ENCODE data around the gene ABHD17A. TPM values are rescaled to one million over a fixed set of nuclear protein-coding genes. Genes with fewer than 3 reads are reported as not detected.
A peak's percentile ranks its signal among the peaks of the same experiment; 100 is the strongest.

ABHD17A gene
- total RNA-seq, 2 experiments from 2014 or later = 108 to 110 TPM

- POLR2A ChIA-PET = no interaction called here
Measured at GRCh38 chr19:1867349-1867724, 18.0 kb downstream of the ABHD17A start.

GRCh38 chr19:1866693-1867348 is 18.5 kb downstream of the ABHD17A start:
- Mint-ChIP-seq H3K4me1 (ENCODE audit: low read depth) (peaks cover 8% of the 10 kb centered on the region), H3K27me3 (no peaks in the 10 kb centered on the region), H3K36me3 (peaks cover 4% of the 10 kb centered on the region), H3K4me3 (no peak overlapping the region), H3K27ac (peak overlapping the region; percentile 65), H3K9me3 (no peaks in the 10 kb centered on the region)
- no peak for DNase-seq
- ChIA-PET CTCF (interaction anchor here (0.6 to 2.7 kb wide), 4 partner anchors 10 to 57 kb away, joined by 3 to 19 read pairs (median 3); no protein-coding TSS in a partner anchor), POLR2A (interaction anchor here (2.8 kb wide), 1 partner anchor 9 kb away, joined by 19 read pairs; no protein-coding TSS in a partner anchor)
- intact Hi-C loops (cut with micrococcal nuclease) = no loop called here

More at GRCh38 chr19:1867349-1867724, 18.0 kb downstream of the ABHD17A start:
- peaks cover 4% of the 10 kb centered on the region for H3K36me3 Mint-ChIP-seq
- H3K4me3 Mint-ChIP-seq = no peak overlapping the region
- H3K27ac Mint-ChIP-seq = peak overlapping the region; percentile 65
- intact Hi-C loops (cut with micrococcal nuclease) = no loop called here
- H3K27me3 Mint-ChIP-seq = no peaks in the 10 kb centered on the region
- H3K9me3 Mint-ChIP-seq = no peaks in the 10 kb centered on the region
- CTCF ChIA-PET = interaction anchor here (1.1 kb wide), 1 partner anchor 9 kb away, joined by 3 read pairs; no protein-coding TSS in a partner anchor
- peaks cover 8% of the 10 kb centered on the region for H3K4me1 Mint-ChIP-seq (ENCODE audit: low read depth)
- DNase-seq = no peak

- intact Hi-C loops (cut with micrococcal nuclease) = loop anchor here (2.0 kb wide), 1 partner anchor 17 kb away; no protein-coding TSS in a partner anchor
- H3K4me1 Mint-ChIP-seq (ENCODE audit: low read depth) = peaks cover 21% of the 10 kb centered on the region
- no peak for DNase-seq
Measured at GRCh38 chr19:1865172-1866010, 19.9 kb downstream of the ABHD17A start.

DNA sequence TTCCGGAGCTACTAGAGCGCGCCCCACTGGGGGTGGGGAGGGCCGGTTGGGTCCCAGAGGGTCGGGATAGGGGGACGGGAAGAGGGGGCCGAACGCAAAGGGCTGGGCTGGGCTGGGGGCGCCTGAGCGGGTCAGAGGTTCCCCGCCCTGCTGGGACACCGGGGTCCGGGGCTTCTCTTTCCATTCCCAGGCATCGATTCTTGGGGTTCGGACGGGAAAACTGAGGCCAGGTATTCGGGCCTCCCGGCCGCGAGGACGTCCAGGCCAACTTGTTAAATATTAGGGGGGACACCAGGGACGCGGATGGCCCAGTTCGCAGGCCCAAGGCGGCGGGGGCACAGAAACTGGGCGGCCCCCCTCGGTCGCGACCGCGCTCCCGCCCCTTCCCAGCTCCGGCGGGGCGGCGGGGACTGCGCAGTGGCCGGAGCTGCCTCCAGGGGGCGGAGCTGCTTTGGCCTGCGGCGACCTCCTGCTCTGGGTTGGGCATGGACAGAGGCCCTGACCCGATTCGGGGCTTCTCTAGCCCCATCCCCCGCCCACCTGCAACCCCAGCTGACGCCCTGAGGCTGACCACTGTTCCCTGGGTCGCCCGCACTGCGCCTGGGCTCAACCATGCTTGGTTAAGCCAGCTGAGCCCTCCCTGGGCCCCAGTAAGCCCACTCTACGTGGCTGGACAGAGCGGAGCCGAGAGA is 20.7 kb downstream of the ABHD17A start:
- no peaks in the 10 kb centered on the region for H3K9me3 Mint-ChIP-seq
- ChIA-PET CTCF (interaction anchor here (0.9 to 2.7 kb wide), 12 partner anchors 9 to 78 kb away, joined by 3 to 19 read pairs (median 4); no protein-coding TSS in a partner anchor), POLR2A (interaction anchor here (0.6 to 2.8 kb wide), 5 partner anchors 11 to 598 kb away, joined by 3 to 19 read pairs (median 3); no protein-coding TSS in a partner anchor)
- H3K36me3 Mint-ChIP-seq = no peaks in the 10 kb centered on the region
- peak overlapping the region; percentile 80 for H3K27ac Mint-ChIP-seq
- H3K4me1 Mint-ChIP-seq (ENCODE audit: low read depth) = peaks cover 28% of the 10 kb centered on the region
- DNase-seq = peak; percentile 78
- intact Hi-C loops (cut with micrococcal nuclease) = loop anchor here (1.0 to 2.0 kb wide), 3 partner anchors 12 to 41 kb away; partner anchors contain the start of genes ADAT3 and SCAMP4
- peak overlapping the region; percentile 75 for H3K4me3 Mint-ChIP-seq
- no peaks in the 10 kb centered on the region for H3K27me3 Mint-ChIP-seq

More at GRCh38 chr19:1865172-1866010, 19.9 kb downstream of the ABHD17A start:
- ChIA-PET POLR2A (interaction anchor here (0.6 to 2.8 kb wide), 4 partner anchors 10 to 599 kb away, joined by 3 to 19 read pairs (median 4); no protein-coding TSS in a partner anchor), CTCF (interaction anchor here (0.6 to 2.7 kb wide), 12 partner anchors 10 to 187 kb away, joined by 3 to 19 read pairs (median 4); no protein-coding TSS in a partner anchor)
- Mint-ChIP-seq H3K27ac (peak overlapping the region; percentile 80), H3K27me3 (no peaks in the 10 kb centered on the region), H3K9me3 (no peaks in the 10 kb centered on the region), H3K4me3 (peak overlapping the region; percentile 75), H3K36me3 (peaks cover 3% of the 10 kb centered on the region)

DNA sequence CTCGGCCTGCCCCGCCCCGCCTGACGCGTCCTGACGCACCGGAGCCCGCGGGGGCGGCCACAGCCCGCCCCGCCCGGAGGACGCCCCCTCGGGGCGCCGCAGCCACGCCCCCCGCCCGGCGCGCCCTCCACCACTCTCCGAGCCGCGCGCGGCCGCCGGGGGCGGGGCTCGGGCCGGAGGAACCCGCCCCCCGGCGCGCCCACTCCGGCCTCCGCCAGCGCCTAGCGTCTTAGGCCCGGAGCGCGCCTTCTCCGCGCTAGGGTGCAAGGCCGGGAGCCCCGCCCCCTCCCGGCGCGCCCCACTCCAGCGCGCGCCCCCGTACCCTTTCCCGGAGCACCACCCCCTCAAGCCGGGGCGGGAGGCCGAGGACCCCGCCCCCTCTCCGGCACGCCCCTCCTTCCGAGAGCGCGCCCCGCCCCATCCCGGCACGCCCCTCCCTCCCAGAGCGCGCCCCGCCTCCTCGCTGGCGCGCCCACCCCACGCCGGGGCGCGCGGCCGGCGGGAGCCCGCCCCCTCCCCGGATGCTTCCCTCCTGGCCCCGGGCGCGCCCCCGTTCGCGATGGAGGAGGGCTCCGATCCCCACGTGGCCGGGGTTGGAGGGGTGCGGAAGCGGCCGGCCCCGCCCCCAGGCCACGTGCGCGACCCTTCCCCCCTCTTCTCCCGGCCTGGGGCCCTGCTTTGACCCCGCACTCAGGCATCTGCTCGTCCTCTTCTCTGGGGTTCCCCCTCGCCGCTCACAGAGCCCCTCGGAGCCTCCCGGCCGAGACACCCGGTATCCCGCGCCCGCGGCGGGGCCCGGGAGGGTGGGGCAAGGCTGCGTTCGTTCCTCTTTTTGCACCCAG is 21.4 kb downstream of the ABHD17A start:
- intact Hi-C loops (cut with micrococcal nuclease) = loop anchor here (1.0 to 2.0 kb wide), 3 partner anchors 12 to 41 kb away; partner anchors contain the start of genes ADAT3 and SCAMP4
- Mint-ChIP-seq H3K4me1 (ENCODE audit: low read depth) (peaks cover 32% of the 10 kb centered on the region), H3K36me3 (no peaks in the 10 kb centered on the region), H3K27me3 (no peaks in the 10 kb centered on the region), H3K27ac (peak overlapping the region; percentile 69), H3K9me3 (no peaks in the 10 kb centered on the region), H3K4me3 (peak overlapping the region; percentile 75)
- CTCF ChIA-PET = interaction anchor here (0.9 to 2.7 kb wide), 12 partner anchors 9 to 79 kb away, joined by 3 to 19 read pairs (median 4); no protein-coding TSS in a partner anchor
- POLR2A ChIA-PET = interaction anchor here (0.9 to 2.8 kb wide), 4 partner anchors 12 to 598 kb away, joined by 3 to 19 read pairs (median 4); no protein-coding TSS in a partner anchor
- peak; percentile 94 for DNase-seq

DNA sequence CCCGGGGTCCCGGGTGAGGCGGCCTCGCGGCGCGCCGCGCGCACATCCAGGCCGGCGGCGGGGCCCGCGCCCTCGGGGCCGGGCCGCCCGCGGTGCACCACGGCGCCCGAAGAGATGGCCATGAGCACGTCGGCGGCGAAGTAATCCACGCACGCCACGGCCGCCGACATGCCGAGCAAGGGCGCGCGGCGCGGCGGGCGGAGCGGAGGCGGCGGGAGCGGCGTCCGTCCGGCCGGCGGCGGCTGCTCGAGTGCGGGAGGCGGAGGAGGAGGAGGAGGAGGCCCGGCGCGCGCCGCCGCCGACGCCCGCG is 22.0 kb downstream of the ABHD17A start, which contains the start of gene KLF16:
Gene KLF16, minus strand, starts transcription at position 252 of the 310 bp plus-strand sequence. Its CDS starts 82 bp downstream, at position 170.
- Mint-ChIP-seq H3K4me1 (ENCODE audit: low read depth) (peaks cover 36% of the 10 kb centered on the region), H3K27me3 (no peaks in the 10 kb centered on the region), H3K36me3 (no peaks in the 10 kb centered on the region), H3K9me3 (no peaks in the 10 kb centered on the region), H3K27ac (peak within 1 kb of the TSS; percentile 88), H3K4me3 (peak within 1 kb of the TSS; percentile 93)
- intact Hi-C loops (cut with micrococcal nuclease) = no loop called here
- ChIA-PET POLR2A (no interaction called here), CTCF (no interaction called here)
- DNase-seq = no peak

GRCh38 chr19:1862424-1863327 is 22.6 kb downstream of the ABHD17A start:
- H3K27ac Mint-ChIP-seq = peak overlapping the region; percentile 88
- H3K27me3 Mint-ChIP-seq = no peaks in the 10 kb centered on the region
- ChIA-PET POLR2A (no interaction called here), CTCF (no interaction called here)
- H3K9me3 Mint-ChIP-seq = no peaks in the 10 kb centered on the region
- H3K36me3 Mint-ChIP-seq = no peaks in the 10 kb centered on the region
- peak; percentile 61 for DNase-seq
- H3K4me1 Mint-ChIP-seq (ENCODE audit: low read depth) = peaks cover 38% of the 10 kb centered on the region
- H3K4me3 Mint-ChIP-seq = peak overlapping the region; percentile 93
- intact Hi-C loops (cut with micrococcal nuclease) = no loop called here

- no peaks in the 10 kb centered on the region for H3K36me3 Mint-ChIP-seq
- ChIA-PET POLR2A (no interaction called here), CTCF (no interaction called here)
- intact Hi-C loops (cut with micrococcal nuclease) = no loop called here
- no peak for DNase-seq
- H3K27ac Mint-ChIP-seq = peak overlapping the region; percentile 88
- peaks cover 38% of the 10 kb centered on the region for H3K4me1 Mint-ChIP-seq (ENCODE audit: low read depth)
- no peaks in the 10 kb centered on the region for H3K27me3 Mint-ChIP-seq
- peak overlapping the region; percentile 93 for H3K4me3 Mint-ChIP-seq
- H3K9me3 Mint-ChIP-seq = no peaks in the 10 kb centered on the region
Measured at GRCh38 chr19:1862068-1862423, 23.2 kb downstream of the ABHD17A start.

DNA sequence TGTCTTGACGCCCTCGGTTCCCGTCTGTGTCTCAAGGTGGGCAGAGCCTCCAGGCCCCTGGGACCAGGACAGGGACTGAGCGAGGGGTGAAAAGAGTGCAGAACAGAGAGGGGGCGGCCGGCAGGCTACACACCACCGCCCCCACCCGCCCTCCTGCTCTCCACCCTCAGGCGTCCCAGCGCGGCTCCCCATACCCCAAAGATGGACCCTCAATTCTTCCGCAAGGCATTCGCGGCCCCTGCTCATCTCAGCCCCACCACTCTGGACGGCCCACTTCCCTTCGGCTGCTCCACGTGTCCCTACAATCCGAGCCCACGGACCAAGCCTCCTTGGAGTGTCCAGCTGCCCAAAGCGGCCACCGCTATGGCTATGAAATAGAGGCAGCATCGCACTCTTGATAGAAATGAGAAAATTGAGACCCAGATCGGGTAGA is 23.7 kb downstream of the ABHD17A start:
- intact Hi-C loops (cut with micrococcal nuclease) = no loop called here

GRCh38 chr19:1860821-1861598 is 24.3 kb downstream of the ABHD17A start:
- peaks cover 38% of the 10 kb centered on the region for H3K4me1 Mint-ChIP-seq (ENCODE audit: low read depth)
- no peak for DNase-seq
- no peak overlapping the region for H3K27ac Mint-ChIP-seq
- ChIA-PET CTCF (no interaction called here), POLR2A (no interaction called here)
- H3K4me3 Mint-ChIP-seq = peak overlapping the region; percentile 93
- no peaks in the 10 kb centered on the region for H3K36me3 Mint-ChIP-seq
- H3K9me3 Mint-ChIP-seq = no peaks in the 10 kb centered on the region
- intact Hi-C loops (cut with micrococcal nuclease) = no loop called here
- H3K27me3 Mint-ChIP-seq = no peaks in the 10 kb centered on the region

More for the DNA sequence above, 23.7 kb downstream of the ABHD17A start:
- Mint-ChIP-seq H3K4me1 (ENCODE audit: low read depth) (peaks cover 38% of the 10 kb centered on the region), H3K9me3 (no peaks in the 10 kb centered on the region), H3K27ac (peak overlapping the region; percentile 9), H3K4me3 (peak overlapping the region; percentile 93), H3K36me3 (no peaks in the 10 kb centered on the region), H3K27me3 (no peaks in the 10 kb centered on the region)
- CTCF ChIA-PET = no interaction called here
- DNase-seq = no peak
- POLR2A ChIA-PET = no interaction called here
